ENCODE results near the gene MRPL52. TPM values are rescaled to one million over a fixed set of nuclear protein-coding genes. Genes with fewer than 3 reads are reported as not detected.
A peak's percentile ranks its signal among the peaks of the same experiment; 100 is the strongest.

Gene MRPL52
- total RNA-seq, 1 donor, result 69.9 TPM

DNA sequence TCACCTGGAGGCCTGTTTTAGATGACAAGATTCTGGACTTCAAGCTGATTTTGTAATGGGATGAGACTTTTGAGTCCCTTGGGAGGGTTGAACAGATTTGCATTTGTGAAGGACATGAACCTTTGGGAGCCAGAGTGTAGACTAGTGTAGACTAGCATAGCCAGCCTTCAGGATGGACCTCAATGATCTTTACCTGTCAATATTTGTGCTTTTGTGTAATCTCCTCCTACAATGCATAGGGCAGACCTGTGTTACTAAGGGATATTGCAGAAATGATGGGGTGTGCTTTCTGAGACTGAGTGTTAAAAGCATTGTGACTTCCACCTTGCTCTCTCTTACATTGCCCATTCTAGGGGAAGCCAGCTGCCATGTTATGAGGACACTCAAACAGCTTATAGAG is 32.0 kb downstream of the MRPL52 start:
- DNase-seq (ENCODE audit: low read depth), result no peak
- TF ChIP-seq, protein P1, sequence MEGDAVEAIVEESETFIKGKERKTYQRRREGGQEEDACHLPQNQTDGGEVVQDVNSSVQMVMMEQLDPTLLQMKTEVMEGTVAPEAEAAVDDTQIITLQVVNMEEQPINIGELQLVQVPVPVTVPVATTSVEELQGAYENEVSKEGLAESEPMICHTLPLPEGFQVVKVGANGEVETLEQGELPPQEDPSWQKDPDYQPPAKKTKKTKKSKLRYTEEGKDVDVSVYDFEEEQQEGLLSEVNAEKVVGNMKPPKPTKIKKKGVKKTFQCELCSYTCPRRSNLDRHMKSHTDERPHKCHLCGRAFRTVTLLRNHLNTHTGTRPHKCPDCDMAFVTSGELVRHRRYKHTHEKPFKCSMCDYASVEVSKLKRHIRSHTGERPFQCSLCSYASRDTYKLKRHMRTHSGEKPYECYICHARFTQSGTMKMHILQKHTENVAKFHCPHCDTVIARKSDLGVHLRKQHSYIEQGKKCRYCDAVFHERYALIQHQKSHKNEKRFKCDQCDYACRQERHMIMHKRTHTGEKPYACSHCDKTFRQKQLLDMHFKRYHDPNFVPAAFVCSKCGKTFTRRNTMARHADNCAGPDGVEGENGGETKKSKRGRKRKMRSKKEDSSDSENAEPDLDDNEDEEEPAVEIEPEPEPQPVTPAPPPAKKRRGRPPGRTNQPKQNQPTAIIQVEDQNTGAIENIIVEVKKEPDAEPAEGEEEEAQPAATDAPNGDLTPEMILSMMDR (IDR thresholded peaks at IDR 0.05; ENCODE audit: insufficient read depth, low read length), result no peak

DNA sequence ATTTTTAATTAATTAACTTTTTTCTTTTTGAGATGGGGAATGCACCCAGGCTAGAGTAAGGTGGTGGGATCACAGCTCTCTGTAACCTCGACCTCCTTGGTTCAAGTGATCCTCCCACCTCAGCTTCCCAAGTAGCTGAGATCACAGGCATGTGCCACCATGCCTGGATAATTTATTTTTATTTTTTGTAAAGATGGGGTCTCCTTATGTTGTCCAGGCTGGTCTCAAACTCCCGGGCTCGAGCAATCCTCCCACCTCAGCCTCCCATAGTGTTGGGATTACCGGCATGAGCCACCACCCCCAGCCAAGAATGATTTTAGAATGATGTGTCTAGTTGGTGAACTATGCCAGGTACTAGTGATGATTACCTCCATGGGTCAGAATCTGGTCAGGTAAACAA is 35.3 kb downstream of the MRPL52 start:
- no peak for DNase-seq (ENCODE audit: low read depth)
- TF ChIP-seq, protein P1 (IDR thresholded peaks at IDR 0.05; ENCODE audit: insufficient read depth, low read length), result no peak
- no peak overlapping the region for H3K4me3 ChIP-seq (ENCODE audit: low read depth, low read length)

More for the DNA sequence above, 32.0 kb downstream of the MRPL52 start:
- no peak overlapping the region for H3K4me3 ChIP-seq (ENCODE audit: low read depth, low read length)

DNA sequence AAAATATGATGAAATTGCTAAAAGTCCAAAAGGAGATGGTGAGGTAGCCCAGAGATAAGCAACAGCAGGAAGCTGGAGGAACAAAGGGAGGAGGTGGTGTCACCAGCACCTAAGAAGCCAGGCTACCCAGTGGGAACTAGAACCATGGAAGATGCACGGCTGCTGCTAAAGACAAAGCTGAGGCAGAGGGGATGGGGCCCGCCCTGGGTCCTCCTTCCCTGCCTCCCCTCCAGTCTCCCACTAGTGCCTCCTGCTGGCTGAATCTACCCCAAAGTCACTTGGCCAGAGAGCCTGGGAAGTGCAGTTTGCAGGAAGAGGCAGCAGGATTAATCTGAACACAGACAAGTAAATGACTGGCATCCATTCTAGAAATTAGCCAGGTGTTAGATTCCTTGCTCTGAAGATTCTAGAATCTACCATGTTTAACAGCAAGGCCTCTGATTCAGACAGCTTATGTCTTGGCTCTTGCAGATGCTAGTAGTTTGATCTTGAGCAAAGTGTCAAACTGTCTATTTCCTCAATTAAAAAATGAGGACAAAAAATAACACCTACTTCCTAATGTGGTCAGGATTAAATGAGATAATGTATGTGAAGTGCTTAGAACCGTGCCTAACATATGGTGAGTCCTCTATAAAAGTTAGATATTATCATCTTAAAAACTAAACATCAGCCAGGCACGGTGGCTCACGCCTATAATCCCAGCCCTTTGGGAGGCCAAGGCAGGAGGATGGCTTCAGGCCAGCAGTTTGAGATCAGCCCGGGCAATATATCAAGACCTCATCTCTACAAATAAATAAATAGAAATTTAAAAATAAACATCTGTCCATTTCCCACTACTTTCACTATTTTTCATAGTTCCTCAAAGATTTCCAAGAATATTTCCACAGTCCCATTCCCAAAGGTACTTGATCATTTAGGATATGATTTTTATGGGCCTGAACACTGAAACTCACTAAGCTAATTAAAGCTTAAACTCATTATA is 36.0 kb downstream of the MRPL52 start:
- no peak for DNase-seq (ENCODE audit: low read depth)
- no peak overlapping the region for H3K4me3 ChIP-seq (ENCODE audit: low read depth, low read length)
- TF ChIP-seq, protein P1 (IDR thresholded peaks at IDR 0.05; ENCODE audit: insufficient read depth, low read length), result peak; percentile 25

DNA sequence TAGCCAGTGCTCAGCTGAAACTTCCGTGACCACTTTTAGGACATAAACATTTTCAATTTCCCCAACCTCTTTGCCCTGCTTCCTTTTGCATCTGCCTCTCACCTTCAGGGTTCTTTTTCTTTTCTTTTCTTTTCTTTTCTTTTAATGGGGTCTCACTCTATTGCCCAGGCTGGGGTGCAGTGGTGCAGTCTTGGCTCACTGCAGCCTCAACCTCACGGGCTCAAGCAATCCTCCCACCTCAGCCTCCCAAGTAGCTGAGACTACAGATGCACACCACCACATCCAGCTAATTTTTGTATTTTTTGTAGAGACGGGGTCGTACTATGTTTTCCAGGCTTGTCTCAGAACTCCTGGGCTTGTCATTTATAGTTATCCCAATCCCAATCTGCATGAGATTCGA is 37.2 kb downstream of the MRPL52 start:
- TF ChIP-seq, protein P1 (IDR thresholded peaks at IDR 0.05; ENCODE audit: insufficient read depth, low read length), result no peak
- no peak for DNase-seq (ENCODE audit: low read depth)
- H3K4me3 ChIP-seq (ENCODE audit: low read depth, low read length), result no peak overlapping the region

DNA sequence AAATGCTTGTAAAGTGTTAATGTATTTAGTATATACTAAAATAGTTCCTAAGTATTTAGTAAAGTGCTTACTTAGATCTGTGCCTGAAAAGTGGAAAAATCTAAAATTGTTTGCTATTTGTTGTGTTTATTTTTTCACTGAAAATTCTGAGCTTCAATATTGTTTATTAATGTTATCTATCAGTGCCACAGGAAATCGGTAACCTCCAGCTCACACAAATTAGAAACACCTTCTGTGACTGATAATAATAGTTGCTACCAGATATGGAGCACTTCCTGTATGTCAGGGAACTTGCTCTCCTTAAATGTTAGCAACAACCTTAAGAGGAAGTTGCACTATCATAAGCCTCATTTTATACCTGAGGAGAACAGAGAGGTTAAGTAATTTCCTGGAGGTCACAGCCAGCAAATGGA is 41.1 kb downstream of the MRPL52 start:
- TF ChIP-seq, protein P1 (IDR thresholded peaks at IDR 0.05; ENCODE audit: insufficient read depth, low read length), result no peak
- peak overlapping the region; percentile 86 for H3K4me3 ChIP-seq (ENCODE audit: low read depth, low read length)
- DNase-seq (ENCODE audit: low read depth), result no peak

DNA sequence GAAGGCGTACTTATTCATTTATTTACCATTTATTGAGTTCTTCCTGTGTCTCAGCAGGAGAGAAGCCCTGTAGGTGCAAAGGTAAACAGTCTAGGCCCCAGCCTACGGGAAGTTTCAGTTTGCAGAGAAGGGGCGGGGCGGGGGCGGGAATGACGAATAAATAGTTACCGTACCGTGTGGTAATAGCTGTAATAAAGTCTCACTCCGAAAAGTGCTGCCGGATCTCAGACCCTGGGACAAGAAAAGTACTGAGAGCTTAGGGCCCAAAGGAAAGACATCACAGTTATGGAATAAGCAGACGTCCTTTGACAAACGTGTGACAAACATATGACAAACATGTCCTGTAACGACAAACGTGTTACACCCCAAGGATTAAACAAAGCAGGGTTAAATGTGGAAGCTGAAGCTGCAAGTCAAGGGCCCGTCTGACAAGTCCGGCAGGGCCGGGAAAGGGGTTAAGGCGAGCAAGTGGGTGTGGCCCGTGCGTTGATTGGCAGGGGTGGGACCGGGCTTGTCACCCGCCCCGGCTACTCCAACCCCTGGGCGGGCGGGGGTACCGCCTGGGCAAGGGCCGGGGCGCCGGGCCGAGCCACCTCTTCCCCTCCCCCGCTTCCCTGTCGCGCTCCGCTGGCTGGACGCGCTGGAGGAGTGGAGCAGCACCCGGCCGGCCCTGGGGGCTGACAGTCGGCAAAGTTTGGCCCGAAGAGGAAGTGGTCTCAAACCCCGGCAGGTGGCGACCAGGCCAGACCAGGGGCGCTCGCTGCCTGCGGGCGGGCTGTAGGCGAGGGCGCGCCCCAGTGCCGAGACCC is 41.7 kb downstream of the MRPL52 start, which contains the start of gene LRP10:
Gene LRP10, plus strand, starts transcription at position 517 of the 809 bp plus-strand sequence. CDS start 564 bp downstream, outside the sequence.
- peak; percentile 84 for DNase-seq (ENCODE audit: low read depth)
- peak within 1 kb of the TSS; percentile 86 for H3K4me3 ChIP-seq (ENCODE audit: low read depth, low read length)
- TF ChIP-seq, protein P1 (IDR thresholded peaks at IDR 0.05; ENCODE audit: insufficient read depth, low read length), result no peak
